CD4-positive, alpha-beta memory T cell (primary cell): ENCODE data around the gene ELAVL2. TPM values are rescaled to one million over a fixed set of nuclear protein-coding genes. Genes with fewer than 3 reads are reported as not detected.
"Not testable (repeated sequence)": the region's sequence is repeated elsewhere in the genome, so short reads cannot be mapped to it uniquely, and the experiment has no call there.

Experiments
- CTCF ChIA-PET: fragments of 350-600 bp; sonication (Branson Sonifier 250); formaldehyde crosslinking; loops from one replicate; lab custom pipeline; 2021; ENCODE audit warnings: inconsistent platforms; ENCODE audit not compliant: partially characterized antibody; lab: Charles Lee
- POLR2A ChIA-PET: fragments of 350-600 bp; sonication (Branson Sonifier 250); formaldehyde crosslinking; loops from one replicate; lab custom pipeline; 2021; ENCODE audit not compliant: partially characterized antibody; lab: Charles Lee
- DNase-seq, 5 donors: peaks; one replicate each; pipeline versions ENCODE4 v3.0.0 to v3.0.0-alpha.2; 2020 to 2022; ENCODE audit warnings: mixed read lengths in 1 of 5
- H3K27ac ChIP-seq: one replicate; pipeline ENCODE4 v1.7.0; 2013; ENCODE audit warnings: low read depth, low read length
- H3K27me3 ChIP-seq: 2 replicates; pipeline ENCODE4 v1.7.0; 2013; ENCODE audit warnings: mild to moderate bottlenecking, low read length, moderate library complexity; ENCODE audit not compliant: insufficient read depth
- H3K36me3 ChIP-seq: 2 replicates; pipeline ENCODE4 v1.7.0; 2013; ENCODE audit warnings: mild to moderate bottlenecking, low read length, moderate library complexity; ENCODE audit not compliant: insufficient read depth
- H3K4me1 ChIP-seq: 2 replicates; pipeline ENCODE4 v1.7.0; 2013; ENCODE audit warnings: mild to moderate bottlenecking, low read length, moderate library complexity; ENCODE audit not compliant: insufficient read depth
- H3K4me3 ChIP-seq, 2 donors: one replicate each; pipeline ENCODE4 v1.7.0; 2013; ENCODE audit warnings: low read length in 2 of 2, mild to moderate bottlenecking in 1 of 2
- H3K9me3 ChIP-seq, 2 donors: one replicate each; pipeline ENCODE4 v1.7.0; 2013; ENCODE audit warnings: low read length in 2 of 2, control low read depth in 1 of 2; ENCODE audit not compliant: control insufficient read depth in 1 of 2
- H3K27ac Mint-ChIP-seq, 7 donors: one replicate each; pipeline ENCODE4 v1.8.0; 2020 to 2021; ENCODE audit warnings: mixed read lengths in 7 of 7, mild to moderate bottlenecking in 6 of 7, inconsistent platforms in 3 of 7, moderate library complexity in 3 of 7
- H3K27me3 Mint-ChIP-seq, 2 donors: one replicate each; pipeline ENCODE4 v1.8.0; 2020 to 2021; ENCODE audit warnings: mixed read lengths in 2 of 2
- H3K36me3 Mint-ChIP-seq, 2 donors: one replicate each; pipeline ENCODE4 v1.8.0; 2020 to 2021; ENCODE audit warnings: mixed read lengths in 2 of 2, inconsistent platforms in 1 of 2, mild to moderate bottlenecking in 1 of 2
- H3K4me1 Mint-ChIP-seq, 4 donors: one replicate each; pipeline ENCODE4 v1.8.0; 2020 to 2021; ENCODE audit warnings: mixed read lengths in 4 of 4, mild to moderate bottlenecking in 1 of 4
- H3K4me3 Mint-ChIP-seq, 8 donors: one replicate each; pipeline ENCODE4 v1.8.0; 2020 to 2021; ENCODE audit warnings: mixed read lengths in 8 of 8, mild to moderate bottlenecking in 7 of 8, moderate library complexity in 6 of 8, inconsistent platforms in 3 of 8
- H3K9me3 Mint-ChIP-seq, 8 donors: one replicate each; pipeline ENCODE4 v1.8.0; 2020 to 2021; ENCODE audit warnings: mixed read lengths in 8 of 8, mild to moderate bottlenecking in 5 of 8, inconsistent platforms in 3 of 8, moderate library complexity in 1 of 8
- intact Hi-C: fragments of 100-400 bp; cut with micrococcal nuclease; formaldehyde crosslinking; loops from one replicate; pipeline ENCODE4 v1.15.1; 2023
- polyA plus RNA-seq, 2 donors: library from polyadenylated mRNA; unstranded; fragments of 300-500 nt; fragmentation: Illumina TruSeq; gene quantifications; one replicate each; pipeline ENCODE4 v1.2.3, GENCODE V29; 2021
- total RNA-seq, 2 experiments: library from RNA; stranded (reverse); gene quantifications; one replicate each; pipeline ENCODE4 v1.2.3, GENCODE V29; 2021

Gene ELAVL2
- total and polyA plus RNA-seq, 4 experiments from 2014 or later = not detected

- Mint-ChIP-seq H3K4me3 (no peak overlapping the region), H3K36me3 (no peaks in the 10 kb centered on the region), H3K27ac (no peak overlapping the region), H3K4me1 (no peaks in the 10 kb centered on the region), H3K27me3 (no peaks in the 10 kb centered on the region), H3K9me3 (peaks cover 0 to 7% (median 5%) of the 10 kb centered on the region in 8 donors)
- Histone ChIP-seq H3K27ac (no peak overlapping the region), H3K9me3 (no peaks in the 10 kb centered on the region), H3K36me3 (no peaks in the 10 kb centered on the region), H3K4me3 (no peak overlapping the region), H3K27me3 (no peaks in the 10 kb centered on the region), H3K4me1 (no peaks in the 10 kb centered on the region)
- POLR2A ChIA-PET = no interaction called here
- intact Hi-C loops = no loop called here
- CTCF ChIA-PET = no interaction called here
- DNase-seq = no peak
Measured at GRCh38 chr9:23731353-23731752, 94.7 kb downstream of the ELAVL2 start.

- Histone ChIP-seq H3K4me3 (no peak overlapping the region), H3K27ac (no peak overlapping the region), H3K27me3 (no peaks in the 10 kb centered on the region), H3K9me3 (no peaks in the 10 kb centered on the region), H3K36me3 (no peaks in the 10 kb centered on the region), H3K4me1 (no peaks in the 10 kb centered on the region)
- intact Hi-C loops = no loop called here
- Mint-ChIP-seq H3K27me3 (no peaks in the 10 kb centered on the region), H3K4me3 (no peak overlapping the region), H3K4me1 (no peaks in the 10 kb centered on the region), H3K9me3 (peaks cover 0 to 7% (median 4%) of the 10 kb centered on the region in 8 donors), H3K27ac (no peak overlapping the region), H3K36me3 (no peaks in the 10 kb centered on the region)
- DNase-seq = no peak
- CTCF ChIA-PET = no interaction called here
- POLR2A ChIA-PET = no interaction called here
Measured at GRCh38 chr9:23730364-23730763, 95.7 kb downstream of the ELAVL2 start.

- POLR2A ChIA-PET = no interaction called here
- Mint-ChIP-seq H3K4me1 (no peaks in the 10 kb centered on the region), H3K27me3 (no peaks in the 10 kb centered on the region), H3K4me3 (no peak overlapping the region), H3K9me3 (peaks cover 0 to 18% (median 6%) of the 10 kb centered on the region in 8 donors), H3K36me3 (no peaks in the 10 kb centered on the region), H3K27ac (no peak overlapping the region)
- no peaks in the 10 kb centered on the region for H3K4me1 ChIP-seq
- no peaks in the 10 kb centered on the region for H3K36me3 ChIP-seq
- no peaks in the 10 kb centered on the region for H3K27me3 ChIP-seq
- H3K4me3 ChIP-seq = no peak overlapping the region
- no peaks in the 10 kb centered on the region for H3K9me3 ChIP-seq
- DNase-seq = no peak
- H3K27ac ChIP-seq = no peak overlapping the region
- intact Hi-C loops = no loop called here
- CTCF ChIA-PET = no interaction called here
Measured at GRCh38 chr9:23728736-23729135, 97.3 kb downstream of the ELAVL2 start.

GRCh38 chr9:23725279-23725946 is 100.6 kb downstream of the ELAVL2 start:
- DNase-seq = no peak
- Mint-ChIP-seq H3K9me3 (peaks cover 0 to 19% (median 2%) of the 10 kb centered on the region in 8 donors), H3K4me3 (no peak overlapping the region), H3K27me3 (no peaks in the 10 kb centered on the region), H3K27ac (no peak overlapping the region), H3K36me3 (no peaks in the 10 kb centered on the region), H3K4me1 (no peaks in the 10 kb centered on the region)
- intact Hi-C loops = no loop called here
- Histone ChIP-seq H3K4me1 (no peaks in the 10 kb centered on the region), H3K9me3 (no peaks in the 10 kb centered on the region), H3K4me3 (no peak overlapping the region), H3K27ac (no peak overlapping the region), H3K27me3 (no peaks in the 10 kb centered on the region), H3K36me3 (no peaks in the 10 kb centered on the region)
- POLR2A ChIA-PET = no interaction called here
- CTCF ChIA-PET = no interaction called here

GRCh38 chr9:23723672-23724071 is 102.4 kb downstream of the ELAVL2 start:
- Histone ChIP-seq H3K27ac (no peak overlapping the region), H3K4me3 (no peak overlapping the region), H3K27me3 (no peaks in the 10 kb centered on the region), H3K36me3 (no peaks in the 10 kb centered on the region), H3K4me1 (no peaks in the 10 kb centered on the region), H3K9me3 (no peaks in the 10 kb centered on the region)
- POLR2A ChIA-PET = no interaction called here
- Mint-ChIP-seq H3K4me1 (no peaks in the 10 kb centered on the region), H3K27ac (no peak overlapping the region), H3K4me3 (no peak overlapping the region), H3K36me3 (no peaks in the 10 kb centered on the region), H3K9me3 (peaks cover 0 to 19% (median 2%) of the 10 kb centered on the region in 8 donors), H3K27me3 (no peaks in the 10 kb centered on the region)
- CTCF ChIA-PET = no interaction called here
- no peak for DNase-seq
- intact Hi-C loops = no loop called here

GRCh38 chr9:23723048-23723447 is 103.0 kb downstream of the ELAVL2 start:
- H3K36me3 Mint-ChIP-seq, H3K4me1 Mint-ChIP-seq, H3K9me3 ChIP-seq, H3K4me3 Mint-ChIP-seq, CTCF ChIA-PET, H3K4me1 ChIP-seq, H3K27me3 Mint-ChIP-seq, H3K36me3 ChIP-seq, H3K27me3 ChIP-seq, H3K4me3 ChIP-seq, intact Hi-C loops, H3K27ac Mint-ChIP-seq, DNase-seq, POLR2A ChIA-PET, H3K27ac ChIP-seq: not testable (repeated sequence)
- H3K9me3 Mint-ChIP-seq = peaks cover 0 to 19% (median 2%) of the 10 kb centered on the region in 8 donors

- H3K27ac ChIP-seq = no peak overlapping the region
- H3K4me3 Mint-ChIP-seq = no peak overlapping the region
- H3K27ac Mint-ChIP-seq = no peak overlapping the region
- H3K4me1 Mint-ChIP-seq = no peaks in the 10 kb centered on the region
- POLR2A ChIA-PET = no interaction called here
- intact Hi-C loops = no loop called here
- H3K9me3 Mint-ChIP-seq = peaks cover 0 to 18% (median 3%) of the 10 kb centered on the region in 8 donors
- no peak overlapping the region for H3K4me3 ChIP-seq
- no peaks in the 10 kb centered on the region for H3K4me1 ChIP-seq
- H3K27me3 Mint-ChIP-seq = no peaks in the 10 kb centered on the region
- no peaks in the 10 kb centered on the region for H3K27me3 ChIP-seq
- H3K9me3 ChIP-seq = no peaks in the 10 kb centered on the region
- DNase-seq = no peak
- no peaks in the 10 kb centered on the region for H3K36me3 ChIP-seq
- CTCF ChIA-PET = no interaction called here
- no peaks in the 10 kb centered on the region for H3K36me3 Mint-ChIP-seq
Measured at GRCh38 chr9:23721466-23721865, 104.6 kb downstream of the ELAVL2 start.
